Measurements from ENCODE around the gene WDR1.
A peak's percentile ranks its signal among the peaks of the same experiment; 100 is the strongest.

WDR1 gene

DNA sequence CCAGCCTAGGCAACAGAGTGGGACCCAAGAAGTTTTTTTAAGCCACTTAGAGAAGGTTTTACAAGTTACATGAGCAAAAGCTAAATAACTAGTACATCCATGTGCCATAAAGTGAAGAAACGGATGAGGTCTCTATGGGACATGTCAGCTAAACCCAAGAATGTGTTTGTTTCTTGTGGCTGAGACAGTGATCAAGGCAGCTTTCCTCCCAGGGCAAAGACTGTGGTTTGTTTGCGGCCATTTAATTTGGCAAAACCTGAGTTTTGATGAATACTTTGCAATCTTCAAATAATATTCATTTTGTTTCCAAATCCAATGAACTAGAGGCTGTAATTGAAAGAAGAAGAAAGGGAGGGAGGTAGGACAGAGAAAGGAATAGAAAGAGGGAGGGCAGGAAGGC lies 50.4 kb downstream of the WDR1 start:
- TF ChIP-seq ESRRG (CRISPR knock-in tag; IDR thresholded peaks at IDR 0.05) (no peak), ISL1 (CRISPR knock-in tag; IDR thresholded peaks at IDR 0.05) (no peak), RARB (CRISPR knock-in tag; IDR thresholded peaks at IDR 0.05) (no peak), PPARA (CRISPR knock-in tag; IDR thresholded peaks at IDR 0.05; ENCODE audit: borderline replicate concordance) (no peak), ARNTL (CRISPR knock-in tag; IDR thresholded peaks at IDR 0.05; ENCODE audit: borderline replicate concordance, low read depth) (no peak), CSDC2 (CRISPR knock-in tag; IDR thresholded peaks at IDR 0.05) (no peak)
- TF ChIP-seq, protein P1, sequence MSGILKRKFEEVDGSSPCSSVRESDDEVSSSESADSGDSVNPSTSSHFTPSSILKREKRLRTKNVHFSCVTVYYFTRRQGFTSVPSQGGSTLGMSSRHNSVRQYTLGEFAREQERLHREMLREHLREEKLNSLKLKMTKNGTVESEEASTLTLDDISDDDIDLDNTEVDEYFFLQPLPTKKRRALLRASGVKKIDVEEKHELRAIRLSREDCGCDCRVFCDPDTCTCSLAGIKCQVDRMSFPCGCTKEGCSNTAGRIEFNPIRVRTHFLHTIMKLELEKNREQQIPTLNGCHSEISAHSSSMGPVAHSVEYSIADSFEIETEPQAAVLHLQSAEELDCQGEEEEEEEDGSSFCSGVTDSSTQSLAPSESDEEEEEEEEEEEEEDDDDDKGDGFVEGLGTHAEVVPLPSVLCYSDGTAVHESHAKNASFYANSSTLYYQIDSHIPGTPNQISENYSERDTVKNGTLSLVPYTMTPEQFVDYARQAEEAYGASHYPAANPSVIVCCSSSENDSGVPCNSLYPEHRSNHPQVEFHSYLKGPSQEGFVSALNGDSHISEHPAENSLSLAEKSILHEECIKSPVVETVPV (CRISPR knock-in tag; IDR thresholded peaks at IDR 0.05), result no peak
- TF ChIP-seq, protein P2, sequence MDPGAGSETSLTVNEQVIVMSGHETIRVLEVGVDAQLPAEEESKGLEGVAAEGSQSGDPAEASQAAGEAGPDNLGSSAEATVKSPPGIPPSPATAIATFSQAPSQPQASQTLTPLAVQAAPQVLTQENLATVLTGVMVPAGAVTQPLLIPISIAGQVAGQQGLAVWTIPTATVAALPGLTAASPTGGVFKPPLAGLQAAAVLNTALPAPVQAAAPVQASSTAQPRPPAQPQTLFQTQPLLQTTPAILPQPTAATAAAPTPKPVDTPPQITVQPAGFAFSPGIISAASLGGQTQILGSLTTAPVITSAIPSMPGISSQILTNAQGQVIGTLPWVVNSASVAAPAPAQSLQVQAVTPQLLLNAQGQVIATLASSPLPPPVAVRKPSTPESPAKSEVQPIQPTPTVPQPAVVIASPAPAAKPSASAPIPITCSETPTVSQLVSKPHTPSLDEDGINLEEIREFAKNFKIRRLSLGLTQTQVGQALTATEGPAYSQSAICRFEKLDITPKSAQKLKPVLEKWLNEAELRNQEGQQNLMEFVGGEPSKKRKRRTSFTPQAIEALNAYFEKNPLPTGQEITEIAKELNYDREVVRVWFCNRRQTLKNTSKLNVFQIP (CRISPR knock-in tag; IDR thresholded peaks at IDR 0.05; ENCODE audit: borderline replicate concordance, low read depth), result no peak

DNA sequence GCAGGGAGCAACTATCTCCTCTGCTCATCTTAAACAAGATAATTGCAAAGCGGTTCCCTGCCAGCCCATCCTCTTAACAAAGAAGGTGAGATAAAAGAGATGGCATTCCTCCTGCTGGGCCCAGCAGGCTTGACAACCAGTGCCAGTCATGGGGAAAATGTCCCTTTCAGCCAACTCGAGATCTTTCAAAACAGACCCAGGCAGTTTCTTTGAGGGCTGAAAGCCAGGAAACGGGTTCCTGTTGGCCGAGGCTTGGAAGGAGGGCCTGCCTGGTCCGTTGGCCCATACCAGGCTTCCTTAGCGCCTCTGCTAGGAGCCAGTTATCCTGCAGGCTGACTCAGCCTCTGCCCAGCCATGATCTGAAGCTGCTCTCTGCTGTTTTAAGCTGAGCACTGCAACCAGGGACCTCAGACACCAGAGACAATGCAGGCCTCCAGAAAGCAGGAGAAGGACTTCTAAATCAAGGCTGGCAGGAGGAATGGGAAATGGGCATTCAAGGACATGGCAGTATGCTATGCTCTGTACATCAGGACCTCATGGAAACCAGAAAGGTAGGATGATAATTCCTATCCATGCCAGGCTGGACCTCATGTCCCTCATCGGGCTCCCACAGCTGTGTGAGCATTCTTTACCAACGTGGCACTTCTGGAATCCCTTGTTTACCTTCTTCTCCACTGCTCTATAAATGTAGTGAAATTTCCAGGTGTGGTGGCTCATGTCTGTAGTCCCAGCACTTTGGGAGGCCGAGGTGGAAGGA lies 52.9 kb downstream of the WDR1 start:
- peak; percentile 72 for ATAC-seq
- TF ChIP-seq ESRRG (CRISPR knock-in tag; IDR thresholded peaks at IDR 0.05) (no peak), TSHZ2 (CRISPR knock-in tag; IDR thresholded peaks at IDR 0.05) (no peak), SNAI2 (CRISPR knock-in tag; IDR thresholded peaks at IDR 0.05) (no peak), ZNF565 (CRISPR knock-in tag; conservative IDR thresholded peaks at IDR 0.05; ENCODE audit: low read depth) (no peak), ISL1 (CRISPR knock-in tag; IDR thresholded peaks at IDR 0.05) (no peak), ZNF8 (CRISPR knock-in tag; IDR thresholded peaks at IDR 0.05) (no peak), CSDC2 (CRISPR knock-in tag; IDR thresholded peaks at IDR 0.05) (no peak), RARB (CRISPR knock-in tag; IDR thresholded peaks at IDR 0.05) (no peak), PPARA (CRISPR knock-in tag; IDR thresholded peaks at IDR 0.05; ENCODE audit: borderline replicate concordance) (no peak), ZFP3 (CRISPR knock-in tag; IDR thresholded peaks at IDR 0.05) (no peak), TOX (CRISPR knock-in tag; IDR thresholded peaks at IDR 0.05; ENCODE audit: borderline replicate concordance) (no peak), ZC3H10 (CRISPR knock-in tag; IDR thresholded peaks at IDR 0.05) (no peak), CREB5 (CRISPR knock-in tag; IDR thresholded peaks at IDR 0.05; ENCODE audit: low read depth) (no peak), OSR1 (CRISPR knock-in tag; IDR thresholded peaks at IDR 0.05) (no peak)
- TF ChIP-seq, protein P3, sequence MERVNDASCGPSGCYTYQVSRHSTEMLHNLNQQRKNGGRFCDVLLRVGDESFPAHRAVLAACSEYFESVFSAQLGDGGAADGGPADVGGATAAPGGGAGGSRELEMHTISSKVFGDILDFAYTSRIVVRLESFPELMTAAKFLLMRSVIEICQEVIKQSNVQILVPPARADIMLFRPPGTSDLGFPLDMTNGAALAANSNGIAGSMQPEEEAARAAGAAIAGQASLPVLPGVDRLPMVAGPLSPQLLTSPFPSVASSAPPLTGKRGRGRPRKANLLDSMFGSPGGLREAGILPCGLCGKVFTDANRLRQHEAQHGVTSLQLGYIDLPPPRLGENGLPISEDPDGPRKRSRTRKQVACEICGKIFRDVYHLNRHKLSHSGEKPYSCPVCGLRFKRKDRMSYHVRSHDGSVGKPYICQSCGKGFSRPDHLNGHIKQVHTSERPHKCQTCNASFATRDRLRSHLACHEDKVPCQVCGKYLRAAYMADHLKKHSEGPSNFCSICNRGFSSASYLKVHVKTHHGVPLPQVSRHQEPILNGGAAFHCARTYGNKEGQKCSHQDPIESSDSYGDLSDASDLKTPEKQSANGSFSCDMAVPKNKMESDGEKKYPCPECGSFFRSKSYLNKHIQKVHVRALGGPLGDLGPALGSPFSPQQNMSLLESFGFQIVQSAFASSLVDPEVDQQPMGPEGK (CRISPR knock-in tag; IDR thresholded peaks at IDR 0.05; ENCODE audit: borderline replicate concordance), result no peak
- TF ChIP-seq, protein P2 (CRISPR knock-in tag; IDR thresholded peaks at IDR 0.05; ENCODE audit: borderline replicate concordance, low read depth), result no peak

More for the DNA sequence above, 50.4 kb downstream of the WDR1 start:
- no peak for ATAC-seq
